Hematopoietic multipotent progenitor cell treated with erythropoietin and hydrocortisone succinate and interleukin-3 and kit ligand, for 6 days (in vitro differentiated cells): ENCODE results near the gene FGFR3.
A peak's percentile ranks its signal among the peaks of the same experiment; 100 is the strongest.

Experiments
- DNase-seq: peaks from one replicate; pipeline ENCODE4 v3.0.0-alpha.2; 2015

FGFR3 gene

GRCh38 chr4:1803523-1804423, 10.7 kb downstream of the FGFR3 start:
- no peak for DNase-seq

GRCh38 chr4:1804638-1805492, 11.8 kb downstream of the FGFR3 start:
- no peak for DNase-seq

- DNase-seq = no peak
These were observed 12.6 kb downstream of the FGFR3 start for GRCh38 chr4:1805493-1806222.

GRCh38 chr4:1806223-1806564, 13.1 kb downstream of the FGFR3 start:
- DNase-seq = no peak

- no peak for DNase-seq
These were observed 13.7 kb downstream of the FGFR3 start for GRCh38 chr4:1806596-1807331.

GRCh38 chr4:1807332-1807777, 14.3 kb downstream of the FGFR3 start:
- no peak for DNase-seq

- no peak for DNase-seq
These were observed 15.3 kb downstream of the FGFR3 start for GRCh38 chr4:1808396-1808795.

GRCh38 chr4:1808851-1809753, 16.0 kb downstream of the FGFR3 start:
- DNase-seq = no peak

- DNase-seq = peak; percentile 86
These were observed 16.8 kb downstream of the FGFR3 start for GRCh38 chr4:1809754-1810502.

GRCh38 chr4:1810765-1811164, 17.7 kb downstream of the FGFR3 start:
- DNase-seq = no peak

- DNase-seq = no peak
These were observed 19.6 kb downstream of the FGFR3 start for GRCh38 chr4:1812720-1813119.

- DNase-seq = no peak
These were observed 20.1 kb downstream of the FGFR3 start for GRCh38 chr4:1813231-1813630.

GRCh38 chr4:1813915-1814314, 20.8 kb downstream of the FGFR3 start:
- no peak for DNase-seq

- DNase-seq = no peak
These were observed 21.4 kb downstream of the FGFR3 start for GRCh38 chr4:1814453-1814852.

GRCh38 chr4:1815096-1815996, 22.3 kb downstream of the FGFR3 start:
- DNase-seq = no peak

GRCh38 chr4:1815997-1816860, 23.1 kb downstream of the FGFR3 start:
- no peak for DNase-seq

GRCh38 chr4:1819284-1819683, 26.2 kb downstream of the FGFR3 start:
- no peak for DNase-seq

- no peak for DNase-seq
These were observed 26.7 kb downstream of the FGFR3 start for GRCh38 chr4:1819816-1820215.
